Vagina (tissue), 2 donors: Measurements from ENCODE around the gene NHERF1. TPM values are rescaled to one million over a fixed set of nuclear protein-coding genes. Genes with fewer than 3 reads are reported as not detected.

Experiments used
- DNase-seq, 2 donors: peaks; one replicate each; pipeline ENCODE4 v3.0.0-alpha.2; 2017; ENCODE audit errors: extremely low spot score in 2 of 2
- H3K27ac ChIP-seq: fragments of 200-600 bp; sonication (generic); one replicate; pipeline ENCODE4 v1.5.1; 2019
- H3K27me3 ChIP-seq: fragments of 200-600 bp; sonication (generic); one replicate; pipeline ENCODE4 v1.5.1; 2019
- H3K36me3 ChIP-seq, 2 donors: fragments of 200-600 bp; sonication (generic); one replicate each; pipeline ENCODE4 v1.5.1; 2017 to 2019
- H3K4me1 ChIP-seq: fragments of 200-600 bp; sonication (generic); one replicate; pipeline ENCODE4 v1.5.1; 2019
- H3K4me3 ChIP-seq, 2 donors: fragments of 200-600 bp; sonication (generic); 1 replicate in 1 of 2; 2 replicates in 1 of 2; pipeline ENCODE4 v1.5.1; 2016 to 2019
- H3K9me3 ChIP-seq: fragments of 200-600 bp; sonication (generic); one replicate; pipeline ENCODE4 v1.5.1; 2019
- POLR2A ChIP-seq, 2 donors: fragments of 450-650 bp; IDR thresholded peaks; one replicate each; pipeline ENCODE4 v1.6.1; 2017; ENCODE audit warnings: antibody characterized with exemption in 2 of 2, mild to moderate bottlenecking in 2 of 2, moderate library complexity in 2 of 2
- POLR2AphosphoS5 ChIP-seq, 2 donors: sonication (generic); formaldehyde crosslinking; IDR thresholded peaks; one replicate each; pipeline ENCODE4 v1.9.0; 2017; ENCODE audit warnings: antibody characterized with exemption in 2 of 2, mild to moderate bottlenecking in 2 of 2, low read depth in 1 of 2; ENCODE audit not compliant: insufficient read depth in 1 of 2
- intact Hi-C: fragments of 100-400 bp; cut with DNase I; formaldehyde crosslinking; loops from one replicate; pipeline ENCODE4 v1.15.1; 2023
- total RNA-seq: library from RNA; depleted of rRNA; stranded (reverse); fragments of >200 nt; gene quantifications from one replicate; pipeline ENCODE4 v1.2.3, GENCODE V29; 2016
- TF ChIP-seq, protein P1 (sequence below), 3 experiments: fragments of 450-650 bp in 2 of 3; fragments of 200-600 bp in 1 of 3; sonication (generic) in 1 of 3; IDR thresholded peaks; one replicate each; pipeline ENCODE4 v1.5.1; 2017 to 2019; ENCODE audit warnings: antibody characterized with exemption in 3 of 3, mild to moderate bottlenecking in 2 of 3, moderate library complexity in 2 of 3

The NHERF1 gene
- total RNA-seq, 1 donor from 2014 or later = 57.2 TPM

DNA sequence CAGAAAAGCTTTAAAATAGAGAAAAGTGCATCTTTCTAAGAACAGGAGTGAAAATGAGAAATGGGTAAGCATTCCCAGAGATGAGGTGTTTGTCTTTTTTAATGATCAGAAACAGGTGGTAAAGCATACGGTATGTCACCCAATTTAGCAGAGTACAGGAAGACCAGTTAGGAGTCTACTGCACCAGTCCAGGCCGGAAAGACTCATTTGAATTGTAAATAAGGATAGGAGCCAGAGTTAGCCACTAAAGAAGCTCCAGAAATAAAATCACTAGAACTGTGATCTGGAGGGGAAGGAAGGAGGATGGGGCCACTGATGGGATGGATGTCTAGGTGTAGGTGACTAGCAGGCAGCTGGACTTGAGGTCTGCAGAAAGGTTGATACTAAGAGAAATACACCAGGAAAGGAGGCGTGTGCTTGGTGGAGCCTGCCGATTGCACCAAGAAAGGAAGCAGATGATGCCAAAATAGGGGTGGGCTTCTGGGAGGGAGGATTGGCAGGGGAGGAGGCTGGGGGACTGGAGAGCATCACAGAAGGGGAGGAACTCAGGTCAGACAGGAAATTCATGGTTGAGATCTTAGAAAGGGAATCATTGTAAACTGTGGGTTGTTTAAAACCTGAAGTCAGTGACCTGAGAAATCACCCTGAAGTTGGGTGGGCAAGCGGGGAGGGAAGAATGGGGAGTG is 35.8 kb downstream of the NHERF1 start:
- H3K9me3 ChIP-seq = no peaks in the 10 kb centered on the region
- TF ChIP-seq POLR2A (IDR thresholded peaks at IDR 0.05) (no peak), POLR2AphosphoS5 (IDR thresholded peaks at IDR 0.05; ENCODE audit: insufficient read depth in 1 of 2, low read depth in 1 of 2) (no peak)
- TF ChIP-seq, protein P1, sequence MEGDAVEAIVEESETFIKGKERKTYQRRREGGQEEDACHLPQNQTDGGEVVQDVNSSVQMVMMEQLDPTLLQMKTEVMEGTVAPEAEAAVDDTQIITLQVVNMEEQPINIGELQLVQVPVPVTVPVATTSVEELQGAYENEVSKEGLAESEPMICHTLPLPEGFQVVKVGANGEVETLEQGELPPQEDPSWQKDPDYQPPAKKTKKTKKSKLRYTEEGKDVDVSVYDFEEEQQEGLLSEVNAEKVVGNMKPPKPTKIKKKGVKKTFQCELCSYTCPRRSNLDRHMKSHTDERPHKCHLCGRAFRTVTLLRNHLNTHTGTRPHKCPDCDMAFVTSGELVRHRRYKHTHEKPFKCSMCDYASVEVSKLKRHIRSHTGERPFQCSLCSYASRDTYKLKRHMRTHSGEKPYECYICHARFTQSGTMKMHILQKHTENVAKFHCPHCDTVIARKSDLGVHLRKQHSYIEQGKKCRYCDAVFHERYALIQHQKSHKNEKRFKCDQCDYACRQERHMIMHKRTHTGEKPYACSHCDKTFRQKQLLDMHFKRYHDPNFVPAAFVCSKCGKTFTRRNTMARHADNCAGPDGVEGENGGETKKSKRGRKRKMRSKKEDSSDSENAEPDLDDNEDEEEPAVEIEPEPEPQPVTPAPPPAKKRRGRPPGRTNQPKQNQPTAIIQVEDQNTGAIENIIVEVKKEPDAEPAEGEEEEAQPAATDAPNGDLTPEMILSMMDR (IDR thresholded peaks at IDR 0.05) = no peak
- H3K27me3 ChIP-seq = no peaks in the 10 kb centered on the region
- intact Hi-C loops = loop anchor here (5.0 kb wide), 1 partner anchor 37 kb away; the partner anchor contains the start of gene NHERF1
- H3K36me3 ChIP-seq = peaks cover 0 to 10% of the 10 kb centered on the region in 2 donors
- H3K4me3 ChIP-seq = no peak overlapping the region
- no peak for DNase-seq
- no peaks in the 10 kb centered on the region for H3K4me1 ChIP-seq
- H3K27ac ChIP-seq = no peak overlapping the region

DNA sequence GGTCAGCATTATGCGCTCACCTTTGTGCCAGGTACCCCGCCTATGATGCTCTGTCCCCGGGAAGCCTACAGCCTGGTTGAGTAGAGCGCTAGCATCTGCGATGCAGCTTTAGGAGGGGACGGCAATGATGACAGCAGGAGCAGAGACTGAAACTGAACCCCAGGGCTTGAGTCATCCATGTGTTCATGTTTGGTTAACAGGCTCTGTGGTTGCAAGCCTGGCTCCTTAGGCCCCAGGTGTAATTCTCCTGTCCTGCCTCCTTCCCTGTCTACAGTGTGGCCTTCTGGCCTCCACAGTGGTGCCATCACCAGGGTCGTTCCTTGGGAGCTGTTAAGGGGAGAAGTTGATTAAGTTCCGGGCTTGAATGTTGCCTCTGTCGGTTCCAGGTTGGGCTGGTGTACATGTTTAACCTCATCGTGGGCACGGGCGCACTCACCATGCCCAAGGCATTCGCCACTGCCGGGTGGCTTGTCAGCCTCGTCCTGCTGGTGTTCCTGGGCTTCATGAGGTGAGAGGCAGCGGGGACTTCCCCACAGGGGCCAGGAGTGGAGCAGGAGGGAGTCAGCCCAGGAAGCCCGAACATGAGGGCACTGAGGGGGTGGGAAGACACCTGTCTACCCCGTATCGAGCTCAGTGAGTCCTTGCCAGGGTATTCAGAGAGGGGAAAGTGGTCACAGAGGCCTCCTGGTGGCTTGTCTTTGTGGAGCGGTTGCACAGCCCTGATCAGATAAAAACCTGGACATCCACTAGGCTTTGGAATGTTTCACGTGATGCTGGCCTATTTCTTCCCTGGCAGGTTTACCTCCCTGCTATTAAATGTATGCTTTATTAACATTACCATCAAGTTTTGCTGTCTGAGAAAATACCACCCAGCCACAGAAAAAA is 36.9 kb downstream of the NHERF1 start:
- no peaks in the 10 kb centered on the region for H3K9me3 ChIP-seq
- intact Hi-C loops = no loop called here
- H3K27me3 ChIP-seq = no peaks in the 10 kb centered on the region
- no peak for DNase-seq
- no peak overlapping the region for H3K4me3 ChIP-seq
- no peak for TF ChIP-seq POLR2AphosphoS5 (IDR thresholded peaks at IDR 0.05; ENCODE audit: insufficient read depth in 1 of 2, low read depth in 1 of 2)
- no peak for TF ChIP-seq POLR2A (IDR thresholded peaks at IDR 0.05)
- TF ChIP-seq, protein P1 (IDR thresholded peaks at IDR 0.05) = no peak
- no peak overlapping the region for H3K27ac ChIP-seq
- no peaks in the 10 kb centered on the region for H3K4me1 ChIP-seq
- H3K36me3 ChIP-seq = peaks cover 0 to 16% of the 10 kb centered on the region in 2 donors

DNA sequence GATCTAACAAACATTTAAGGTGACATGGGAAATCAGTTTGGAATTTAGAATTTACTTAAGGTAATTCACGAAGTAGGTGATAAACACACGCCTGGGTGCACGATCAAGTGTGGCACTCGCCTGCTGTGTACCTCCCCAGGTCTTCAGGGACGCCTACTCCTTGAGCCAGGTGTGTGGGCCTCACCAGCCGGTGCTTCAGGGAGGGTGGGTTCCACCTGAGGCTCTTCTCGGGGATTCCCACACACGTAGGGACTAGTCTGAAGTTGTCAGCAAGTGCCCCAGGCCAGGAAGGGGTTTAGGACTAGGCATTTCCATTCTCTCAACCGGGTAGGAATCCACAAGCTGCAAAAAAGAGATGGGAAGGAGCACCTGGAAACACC is 37.5 kb downstream of the NHERF1 start:
- no peak for DNase-seq
- Histone ChIP-seq H3K9me3 (no peaks in the 10 kb centered on the region), H3K27me3 (no peaks in the 10 kb centered on the region), H3K4me1 (no peaks in the 10 kb centered on the region), H3K27ac (no peak overlapping the region), H3K36me3 (peaks cover 0 to 17% of the 10 kb centered on the region in 2 donors), H3K4me3 (no peak overlapping the region)
- TF ChIP-seq, protein P1 (IDR thresholded peaks at IDR 0.05) = no peak
- TF ChIP-seq POLR2AphosphoS5 (IDR thresholded peaks at IDR 0.05; ENCODE audit: insufficient read depth in 1 of 2, low read depth in 1 of 2) (no peak), POLR2A (IDR thresholded peaks at IDR 0.05) (no peak)
- intact Hi-C loops = no loop called here

DNA sequence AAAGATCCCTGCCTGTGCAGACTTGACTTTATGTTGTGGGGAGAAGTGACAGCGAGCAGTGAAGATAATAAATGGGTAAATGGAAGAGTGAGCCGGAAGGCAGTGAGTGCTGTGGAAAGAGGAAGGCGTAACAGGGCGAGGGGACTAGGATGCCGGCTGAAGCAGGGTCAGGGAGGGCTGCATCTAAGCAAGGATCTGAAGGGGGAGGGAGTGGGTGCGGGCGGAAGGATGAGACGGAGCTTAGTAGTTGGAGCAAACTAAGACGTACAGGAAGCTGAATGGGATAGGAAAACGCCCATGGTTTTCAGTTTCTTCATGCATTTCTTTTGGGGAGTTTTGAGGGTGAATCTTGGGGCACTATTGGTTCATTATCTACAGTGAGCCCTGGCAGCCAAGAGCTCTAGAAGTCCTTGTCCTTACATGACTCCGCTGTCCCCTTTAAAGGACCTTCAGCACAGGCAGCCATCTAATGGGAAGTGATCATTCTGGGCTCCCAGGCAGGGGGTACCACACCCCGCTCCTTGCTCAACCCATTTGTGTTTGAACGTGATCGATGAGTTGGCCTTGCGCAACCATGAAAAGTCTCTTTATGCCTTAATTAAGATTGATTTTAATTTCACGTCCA is 38.1 kb downstream of the NHERF1 start:
- DNase-seq = no peak
- intact Hi-C loops = no loop called here

More for the DNA sequence above, 38.1 kb downstream of the NHERF1 start:
- Histone ChIP-seq H3K4me1 (no peaks in the 10 kb centered on the region), H3K27me3 (no peaks in the 10 kb centered on the region), H3K9me3 (no peaks in the 10 kb centered on the region), H3K4me3 (no peak overlapping the region), H3K27ac (no peak overlapping the region), H3K36me3 (peaks cover 0 to 17% of the 10 kb centered on the region in 2 donors)
- TF ChIP-seq POLR2A (IDR thresholded peaks at IDR 0.05) (no peak), POLR2AphosphoS5 (IDR thresholded peaks at IDR 0.05; ENCODE audit: insufficient read depth in 1 of 2, low read depth in 1 of 2) (no peak)
- TF ChIP-seq, protein P1 (IDR thresholded peaks at IDR 0.05) = no peak
